Measurements from ENCODE around the gene CCDC7.

DNA sequence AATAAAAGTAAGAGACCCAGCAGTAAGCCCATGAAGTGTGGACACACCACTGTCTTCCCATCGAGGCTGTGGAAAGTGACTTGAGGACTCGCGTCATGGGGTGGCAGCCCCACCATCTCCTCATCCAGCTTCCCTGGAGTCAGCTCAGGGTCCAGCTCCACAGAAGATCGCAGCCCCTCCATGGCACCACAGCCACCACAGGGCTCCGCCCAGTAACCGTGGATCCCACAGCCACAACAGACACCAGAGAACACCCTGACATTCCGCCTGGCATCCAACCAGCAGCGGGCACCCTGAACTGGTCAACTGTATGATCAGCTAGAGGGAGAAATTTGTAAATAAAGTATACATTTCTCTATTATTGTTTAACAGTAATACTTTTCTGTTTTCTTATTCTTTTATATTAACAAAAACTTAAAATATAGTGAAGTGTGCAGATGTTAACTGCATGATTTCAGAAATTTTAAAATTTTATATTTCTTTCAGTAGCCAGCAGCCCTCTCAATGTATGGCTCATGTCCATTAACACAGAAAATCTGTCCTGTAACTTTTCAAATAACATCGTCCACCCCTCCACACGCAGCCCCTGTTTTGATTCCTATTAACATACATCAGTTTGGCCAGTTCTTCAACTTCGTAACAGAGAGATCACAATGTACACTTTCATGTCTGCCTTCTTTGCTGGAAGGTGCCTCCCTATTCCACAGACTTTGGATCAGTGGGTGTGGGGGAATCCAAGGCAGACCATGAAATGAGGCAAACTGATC, 442.4 kb downstream of the CCDC7 start:
- TF ChIP-seq EP300 (IDR thresholded peaks at IDR 0.05): no peak
- no peak for TF ChIP-seq CTCF (IDR thresholded peaks at IDR 0.05)
- no peak for TF ChIP-seq POLR2A (IDR thresholded peaks at IDR 0.05)
- no peak for TF ChIP-seq POLR2AphosphoS5 (IDR thresholded peaks at IDR 0.05)
